HG02938 (cell line): ENCODE data around the gene ANOS1.
"Not testable (repeated sequence)": the region's sequence is repeated elsewhere in the genome, so short reads cannot be mapped to it uniquely, and the experiment has no call there.

Source experiments
- ATAC-seq: cut with Tn5 transposase; IDR thresholded peaks from one replicate; pipeline ENCODE4 v1.9.1; 2021; ENCODE audit warnings: mild to moderate bottlenecking, moderate library complexity; ENCODE audit not compliant: unreplicated experiment

The ANOS1 gene

GRCh38 chrX:8636497-8636896 is 95.4 kb downstream of the ANOS1 start:
- no peak for ATAC-seq

GRCh38 chrX:8635812-8636211 is 96.1 kb downstream of the ANOS1 start:
- no peak for ATAC-seq

- no peak for ATAC-seq
These were observed 99.0 kb downstream of the ANOS1 start for GRCh38 chrX:8632924-8633323.

GRCh38 chrX:8629871-8630270 is 102.1 kb downstream of the ANOS1 start:
- ATAC-seq: no peak

- no peak for ATAC-seq
These were observed 104.1 kb downstream of the ANOS1 start for GRCh38 chrX:8627796-8628195.

- ATAC-seq: no peak
These were observed 124.6 kb downstream of the ANOS1 start for GRCh38 chrX:8607326-8607725.

- ATAC-seq: no peak
These were observed 127.8 kb downstream of the ANOS1 start for GRCh38 chrX:8604131-8604530.

- no peak for ATAC-seq
These were observed 140.4 kb downstream of the ANOS1 start for GRCh38 chrX:8591501-8591900.

- ATAC-seq: no peak
These were observed 145.0 kb downstream of the ANOS1 start for GRCh38 chrX:8586953-8587352.

GRCh38 chrX:8579602-8580001 is 152.3 kb downstream of the ANOS1 start:
- no peak for ATAC-seq

- ATAC-seq: no peak
These were observed 155.1 kb downstream of the ANOS1 start for GRCh38 chrX:8576821-8577220.

GRCh38 chrX:8565729-8566128 is 166.2 kb downstream of the ANOS1 start:
- ATAC-seq: no peak

- ATAC-seq: no peak
These were observed 183.5 kb downstream of the ANOS1 start for GRCh38 chrX:8548446-8548845.

- ATAC-seq: no peak
These were observed 185.2 kb downstream of the ANOS1 start for GRCh38 chrX:8546715-8547114.

GRCh38 chrX:8520791-8521190 is 211.1 kb downstream of the ANOS1 start:
- no peak for ATAC-seq

- no peak for ATAC-seq
These were observed 211.8 kb downstream of the ANOS1 start for GRCh38 chrX:8520178-8520577.

GRCh38 chrX:8504451-8504850 is 227.5 kb downstream of the ANOS1 start:
- ATAC-seq: no peak

GRCh38 chrX:8502101-8502500 is 229.8 kb downstream of the ANOS1 start:
- not testable (repeated sequence) for ATAC-seq

GRCh38 chrX:8500203-8500602 is 231.7 kb downstream of the ANOS1 start:
- no peak for ATAC-seq

- ATAC-seq: not testable (repeated sequence)
These were observed 236.9 kb downstream of the ANOS1 start for GRCh38 chrX:8495036-8495435.

- no peak for ATAC-seq
These were observed 247.5 kb downstream of the ANOS1 start for GRCh38 chrX:8484360-8484949.
